Smooth muscle cell (in vitro differentiated cells): ENCODE data around the gene ABHD1. TPM values are rescaled to one million over a fixed set of nuclear protein-coding genes. Genes with fewer than 3 reads are reported as not detected.

ENCODE experiments used
- DNase-seq: peaks from one replicate; lab custom pipeline; 2025; ENCODE audit not compliant: unreplicated experiment; lab: John Stamatoyannopoulos, UW
- H2AFZ ChIP-seq: fragments of 200-600 bp; sonication (generic); 2 replicates; pipeline ENCODE4 v1.6.0; 2016; ENCODE audit warnings: antibody characterized with exemption, low read depth, mild to moderate bottlenecking
- H3F3A ChIP-seq: fragments of 200-600 bp; sonication (generic); 2 replicates; pipeline ENCODE4 v1.6.0; 2017; ENCODE audit warnings: antibody characterized with exemption, low read depth
- H3K27ac ChIP-seq: fragments of 200-600 bp; sonication (generic); 2 replicates; pipeline ENCODE4 v1.5.1; 2016; ENCODE audit warnings: low read depth, mild to moderate bottlenecking
- H3K27me3 ChIP-seq: fragments of 200-600 bp; sonication (generic); 2 replicates; pipeline ENCODE4 v1.6.1; 2016; ENCODE audit warnings: low read depth, mild to moderate bottlenecking
- H3K36me3 ChIP-seq: fragments of 200-600 bp; sonication (generic); 2 replicates; pipeline ENCODE4 v1.5.1; 2016; ENCODE audit warnings: low read depth
- H3K4me1 ChIP-seq: fragments of 200-600 bp; sonication (generic); 2 replicates; pipeline ENCODE4 v1.5.1; 2016; ENCODE audit warnings: low read depth
- H3K4me2 ChIP-seq: fragments of 200-600 bp; sonication (generic); 2 replicates; pipeline ENCODE4 v1.6.0; 2016; ENCODE audit warnings: mild to moderate bottlenecking
- H3K4me3 ChIP-seq: fragments of 200-600 bp; sonication (generic); 2 replicates; pipeline ENCODE4 v1.5.1; 2016; ENCODE audit warnings: mild to moderate bottlenecking
- H3K79me2 ChIP-seq: fragments of 200-600 bp; sonication (generic); 2 replicates; pipeline ENCODE4 v1.6.0; 2016; ENCODE audit warnings: low read depth, mild to moderate bottlenecking
- H3K9ac ChIP-seq: fragments of 200-600 bp; sonication (generic); 2 replicates; pipeline ENCODE4 v1.6.0; 2016; ENCODE audit warnings: low read depth
- H3K9me3 ChIP-seq: fragments of 200-600 bp; sonication (generic); replicated peaks from 2 replicates; pipeline ENCODE4 v1.5.1; 2016; ENCODE audit warnings: low read depth
- H4K20me1 ChIP-seq: fragments of 200-600 bp; sonication (generic); 2 replicates; pipeline ENCODE4 v1.6.0; 2016; ENCODE audit warnings: low read depth
- CTCF ChIP-seq: fragments of 200-600 bp; sonication (generic); IDR thresholded peaks from 2 replicates; pipeline ENCODE4 v1.5.1; 2017; ENCODE audit warnings: borderline replicate concordance, mild to moderate bottlenecking, antibody characterized with exemption; ENCODE audit not compliant: insufficient read depth, poor library complexity, severe bottlenecking
- WGBS: methylation state at CpG from one replicate; pipeline ENCODE4 v1.1.7; 2016; ENCODE audit warnings: low lambda C conversion rate; 5-methylcytosine and 5-hydroxymethylcytosine counted together
- polyA plus RNA-seq: library from polyadenylated mRNA; unstranded; fragments of >200 nt; fragmentation: Nextera tagmentation; extraction: Ambion mirVana; gene quantifications from 2 replicates; pipeline ENCODE4 v1.2.1, GENCODE V29; 2016
- total RNA-seq: library from RNA; depleted of rRNA; stranded (reverse); fragments of >200 nt; gene quantifications from 2 replicates; pipeline ENCODE4 v1.2.3, GENCODE V29; 2014

ABHD1 gene
- total and polyA plus RNA-seq, 2 experiments from 2014 or later: not detected

DNA sequence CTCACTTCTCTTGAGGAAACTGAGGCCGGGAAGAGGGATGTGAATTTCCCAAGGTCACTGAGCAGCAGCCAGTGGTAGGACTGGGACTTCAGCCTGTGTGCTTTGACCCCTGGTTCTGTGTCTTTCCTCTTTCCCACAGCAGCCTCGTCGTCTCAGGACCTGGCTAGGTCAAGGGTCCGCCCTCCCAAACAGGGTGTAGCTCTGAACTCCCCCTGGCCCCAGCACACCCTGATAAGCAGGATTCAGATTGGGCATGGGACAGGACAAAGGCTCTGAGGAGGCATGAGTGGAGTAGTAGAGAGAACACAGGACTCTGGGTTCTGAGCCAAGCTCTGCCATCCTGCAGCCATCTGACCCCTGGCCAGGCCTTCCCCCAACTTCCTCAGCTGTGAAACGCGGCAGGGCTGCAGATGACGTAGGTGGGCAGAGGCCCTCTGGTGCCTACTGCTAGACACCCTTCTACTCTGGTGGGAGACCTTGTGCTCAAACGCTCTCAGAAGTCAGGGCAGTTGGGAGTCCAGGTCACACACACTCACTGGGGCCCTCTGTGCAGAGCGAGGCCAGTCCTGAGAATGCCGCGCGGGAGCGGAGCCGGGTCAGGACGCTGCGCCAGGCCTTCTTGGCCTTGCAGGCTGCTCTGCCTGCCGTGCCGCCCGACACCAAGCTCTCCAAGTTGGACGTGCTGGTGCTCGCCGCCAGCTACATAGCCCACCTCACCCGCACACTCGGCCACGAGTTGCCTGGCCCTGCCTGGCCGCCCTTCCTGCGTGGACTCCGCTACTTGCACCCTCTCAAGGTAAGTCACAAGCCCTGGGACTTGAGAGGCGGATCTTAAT, 26.2 kb downstream of the ABHD1 start:
- Histone ChIP-seq H3K4me2 (no peak overlapping the region), H3F3A (no peaks in the 10 kb centered on the region), H3K36me3 (no peaks in the 10 kb centered on the region), H3K4me1 (no peaks in the 10 kb centered on the region), H3K4me3 (no peak overlapping the region), H2AFZ (no peak overlapping the region), H3K9me3 (no peaks in the 10 kb centered on the region), H3K79me2 (no peaks in the 10 kb centered on the region), H4K20me1 (no peaks in the 10 kb centered on the region), H3K27ac (no peak overlapping the region), H3K9ac (no peak overlapping the region), H3K27me3 (no peaks in the 10 kb centered on the region)
- no peak for TF ChIP-seq CTCF
- no peak for DNase-seq
- 92% methylated on average over 18 of the region's 29 CpGs for WGBS

- H3K9me3 ChIP-seq: no peaks in the 10 kb centered on the region
- no peaks in the 10 kb centered on the region for H3K79me2 ChIP-seq
- H3K4me2 ChIP-seq: no peak overlapping the region
- H3K27me3 ChIP-seq: no peaks in the 10 kb centered on the region
- no peak overlapping the region for H3K4me3 ChIP-seq
- no peaks in the 10 kb centered on the region for H4K20me1 ChIP-seq
- WGBS: 88% methylated on average over 8 of the region's 8 CpGs
- no peak overlapping the region for H3K9ac ChIP-seq
- no peak overlapping the region for H2AFZ ChIP-seq
- no peaks in the 10 kb centered on the region for H3F3A ChIP-seq
- H3K27ac ChIP-seq: no peak overlapping the region
- H3K36me3 ChIP-seq: no peaks in the 10 kb centered on the region
- no peak for TF ChIP-seq CTCF
- no peaks in the 10 kb centered on the region for H3K4me1 ChIP-seq
- no peak for DNase-seq
Measured at GRCh38 chr2:27150639-27151230, 27.1 kb downstream of the ABHD1 start.

DNA sequence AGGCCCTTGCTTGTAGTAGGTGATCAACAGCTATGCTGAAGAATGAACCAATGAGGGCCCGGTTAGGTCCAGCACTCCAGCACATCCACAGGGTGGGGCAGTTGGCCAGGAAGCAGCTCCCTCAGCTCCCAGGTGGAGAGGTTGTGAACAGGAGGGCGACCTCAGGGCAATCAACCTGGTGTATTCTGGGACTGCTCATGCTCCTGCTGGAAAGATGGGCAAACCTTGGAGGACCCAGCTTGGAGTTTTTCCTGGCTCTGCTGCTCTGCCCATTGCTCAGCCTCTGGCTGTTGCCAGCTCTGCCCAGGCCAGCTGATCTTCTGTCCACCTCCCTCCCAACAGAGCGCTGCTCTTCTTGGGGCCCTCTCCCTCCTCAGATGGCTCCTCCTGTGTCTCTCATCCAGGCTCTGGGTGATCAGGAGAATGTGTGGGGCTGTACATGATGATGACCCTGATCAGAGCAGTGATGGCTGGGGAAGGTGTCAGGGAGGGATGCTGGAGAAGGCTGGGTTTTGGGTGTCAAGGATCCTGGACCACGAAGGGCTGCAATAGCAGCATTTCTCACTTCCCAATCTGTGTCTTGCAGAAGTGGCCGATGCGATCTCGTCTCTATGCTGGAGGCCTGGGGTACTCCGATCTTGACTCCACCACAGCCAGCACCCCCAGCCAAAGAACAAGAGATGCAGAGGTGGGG, 28.6 kb downstream of the ABHD1 start:
- Histone ChIP-seq H3K9me3 (no peaks in the 10 kb centered on the region), H3K27ac (no peak overlapping the region), H3K27me3 (no peaks in the 10 kb centered on the region), H3K79me2 (no peaks in the 10 kb centered on the region), H3K4me3 (no peak overlapping the region), H3K4me2 (no peak overlapping the region), H3K36me3 (no peaks in the 10 kb centered on the region), H3F3A (no peaks in the 10 kb centered on the region), H3K4me1 (no peaks in the 10 kb centered on the region), H3K9ac (no peak overlapping the region), H4K20me1 (no peaks in the 10 kb centered on the region), H2AFZ (no peak overlapping the region)
- 83% methylated on average over 7 of the region's 8 CpGs for WGBS
- no peak for TF ChIP-seq CTCF
- DNase-seq: no peak
